Uterus (tissue), 4 donors: ENCODE data around the gene DMRTC2. TPM values are rescaled to one million over a fixed set of nuclear protein-coding genes. Genes with fewer than 3 reads are reported as not detected.
"Not testable (repeated sequence)": the region's sequence is repeated elsewhere in the genome, so short reads cannot be mapped to it uniquely, and the experiment has no call there.

ENCODE experiments used
- DNase-seq, 2 donors: peaks; one replicate each; pipeline ENCODE4 v3.0.0-alpha.2; 2019 to 2020
- H3K27ac ChIP-seq, 2 donors: fragments of 200-600 bp; sonication (generic); 1 replicate in 1 of 2; 2 replicates in 1 of 2; pipeline ENCODE4 v1.5.1; 2016 to 2018
- H3K27me3 ChIP-seq, 2 donors: fragments of 200-600 bp; sonication (generic); one replicate each; pipeline ENCODE4 v1.5.1; 2018 to 2019; ENCODE audit warnings: control low read depth in 1 of 2
- H3K36me3 ChIP-seq, 2 donors: fragments of 200-600 bp; sonication (generic); one replicate each; pipeline ENCODE4 v1.5.1; 2019; ENCODE audit warnings: control low read depth in 1 of 2
- H3K4me1 ChIP-seq, 2 donors: fragments of 200-600 bp; sonication (generic); one replicate each; pipeline ENCODE4 v1.5.1; 2018 to 2019; ENCODE audit warnings: control low read depth in 1 of 2
- H3K4me3 ChIP-seq, 2 donors: fragments of 200-600 bp; sonication (generic); 1 replicate in 1 of 2; 2 replicates in 1 of 2; pipeline ENCODE4 v1.5.1; 2018 to 2019; ENCODE audit warnings: mild to moderate bottlenecking in 1 of 2
- H3K9me3 ChIP-seq, 2 donors: fragments of 200-600 bp; sonication (generic); one replicate each; pipeline ENCODE4 v1.5.1; 2019; ENCODE audit warnings: control low read depth in 1 of 2
- CTCF ChIP-seq, 4 experiments: fragments of 200-600 bp in 2 of 4; fragments of 450-650 bp in 2 of 4; sonication (generic) in 2 of 4; IDR thresholded peaks; one replicate each; pipeline ENCODE4 v1.5.1; 2016 to 2019; ENCODE audit warnings: antibody characterized with exemption in 4 of 4, mild to moderate bottlenecking in 2 of 4, moderate library complexity in 1 of 4
- POLR2A ChIP-seq, 2 donors: fragments of 450-650 bp; IDR thresholded peaks; one replicate each; pipeline ENCODE4 v1.6.1; 2016; ENCODE audit warnings: antibody characterized with exemption in 2 of 2, mild to moderate bottlenecking in 1 of 2, moderate library complexity in 1 of 2
- intact Hi-C: fragments of 100-400 bp; cut with DNase I; formaldehyde crosslinking; loops from one replicate; pipeline ENCODE4 v1.15.1; 2023; ENCODE audit warnings: low total_unique reads
- total RNA-seq, 4 donors: library from RNA; depleted of rRNA in 3 of 4; stranded (reverse); fragments of >200 nt in 3 of 4; gene quantifications; one replicate each; pipeline versions ENCODE4 v1.1.0 to v1.2.4, GENCODE V29; 2014 to 2023
- donor health status: DM: yes; HTN: yes; CAD: no.

DMRTC2 gene
- total RNA-seq, 4 donors from 2014 or later = 0.14 TPM; not detected in 3

DNA sequence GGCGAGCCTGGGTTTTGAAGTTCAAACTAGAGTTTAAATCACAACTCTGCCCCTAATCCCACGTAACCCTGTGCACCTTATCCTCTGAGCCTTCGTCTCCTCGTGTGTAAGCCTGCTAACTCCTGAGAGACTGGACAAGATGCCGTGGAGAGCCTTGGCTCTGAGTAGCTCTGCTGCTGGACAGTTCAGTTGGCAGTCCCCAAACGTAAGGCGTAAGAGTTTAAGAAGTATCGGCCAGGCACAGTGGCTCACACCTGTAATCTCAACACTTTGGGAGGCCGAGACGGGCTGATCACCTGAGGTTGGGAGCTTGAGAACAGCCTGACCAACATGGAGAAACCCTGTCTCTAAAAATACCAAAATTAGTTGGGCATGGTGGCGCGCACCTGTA is 27.5 kb downstream of the DMRTC2 start:
- Histone ChIP-seq H3K27me3 (no peaks in the 10 kb centered on the region), H3K4me3 (no peak overlapping the region), H3K9me3 (no peaks in the 10 kb centered on the region), H3K4me1 (no peaks in the 10 kb centered on the region), H3K27ac (no peak overlapping the region), H3K36me3 (no peaks in the 10 kb centered on the region)
- TF ChIP-seq POLR2A (IDR thresholded peaks at IDR 0.05) (no peak), CTCF (IDR thresholded peaks at IDR 0.05) (no peak)
- intact Hi-C loops = no loop called here
- DNase-seq = no peak

GRCh38 chr19:41872775-41873647 is 28.2 kb downstream of the DMRTC2 start:
- DNase-seq = no peak
- H3K9me3 ChIP-seq = no peaks in the 10 kb centered on the region
- no peak overlapping the region for H3K27ac ChIP-seq
- TF ChIP-seq POLR2A (IDR thresholded peaks at IDR 0.05) = no peak
- peak; percentile 18 to 48 (median 35) for TF ChIP-seq CTCF (IDR thresholded peaks at IDR 0.05)
- no peaks in the 10 kb centered on the region for H3K27me3 ChIP-seq
- no peaks in the 10 kb centered on the region for H3K4me1 ChIP-seq
- H3K4me3 ChIP-seq = no peak overlapping the region
- no peaks in the 10 kb centered on the region for H3K36me3 ChIP-seq
- intact Hi-C loops = no loop called here

DNA sequence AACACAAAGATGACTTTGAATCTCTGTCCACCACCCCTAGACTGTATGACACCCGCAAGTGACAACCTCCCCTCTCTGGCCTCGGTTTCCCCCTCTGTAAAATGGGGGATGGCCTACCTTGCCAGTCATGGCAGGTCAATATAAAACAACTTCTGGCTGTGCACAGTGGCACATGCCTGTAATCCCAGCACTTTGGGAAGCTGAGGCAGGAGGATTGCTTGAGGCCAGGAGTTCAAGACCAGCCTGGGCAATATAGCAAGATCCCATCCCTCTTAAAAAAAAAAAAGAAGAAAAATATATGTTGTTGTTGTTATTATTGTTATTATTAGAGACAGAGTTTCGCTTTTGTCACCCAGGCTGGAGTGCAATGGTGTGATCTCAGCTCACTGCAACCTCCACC is 31.1 kb downstream of the DMRTC2 start:
- H3K4me1 ChIP-seq, intact Hi-C loops, H3K36me3 ChIP-seq, H3K27me3 ChIP-seq, H3K9me3 ChIP-seq, DNase-seq, H3K4me3 ChIP-seq, H3K27ac ChIP-seq: not testable (repeated sequence)

- TF ChIP-seq CTCF (IDR thresholded peaks at IDR 0.05) = no peak
- TF ChIP-seq POLR2A (IDR thresholded peaks at IDR 0.05) = no peak
- Histone ChIP-seq H3K4me1 (no peaks in the 10 kb centered on the region), H3K27me3 (no peaks in the 10 kb centered on the region), H3K36me3 (no peaks in the 10 kb centered on the region), H3K4me3 (no peak within 1 kb of the TSS), H3K9me3 (no peaks in the 10 kb centered on the region), H3K27ac (no peak within 1 kb of the TSS)
- no peak for DNase-seq
- intact Hi-C loops = no loop called here
These were observed 32.3 kb downstream of the DMRTC2 start, which contains the start of gene CD79A for GRCh38 chr19:41876847-41877832. TSS of gene CD79A (plus strand) at chr19:41877279. CDS start at chr19:41877305, 26 bp downstream.

GRCh38 chr19:41877916-41878905 is 33.4 kb downstream of the DMRTC2 start:
- Histone ChIP-seq H3K27me3 (no peaks in the 10 kb centered on the region), H3K9me3 (no peaks in the 10 kb centered on the region), H3K4me3 (no peak overlapping the region), H3K36me3 (no peaks in the 10 kb centered on the region), H3K27ac (no peak overlapping the region), H3K4me1 (no peaks in the 10 kb centered on the region)
- TF ChIP-seq POLR2A (IDR thresholded peaks at IDR 0.05) (no peak), CTCF (IDR thresholded peaks at IDR 0.05) (no peak)
- no peak for DNase-seq
- intact Hi-C loops = no loop called here
